Renal cortex interstitium (tissue), 11 donors: ENCODE measurements around the gene PUSL1. TPM values are rescaled to one million over a fixed set of nuclear protein-coding genes. Genes with fewer than 3 reads are reported as not detected.

Experiments
- DNase-seq, 11 donors: peaks; one replicate each; pipeline ENCODE4 v3.0.0-alpha.2; 2013; ENCODE audit warnings: low read depth in 9 of 11, low spot score in 4 of 11; ENCODE audit errors: extremely low read depth in 1 of 11
- polyA plus RNA-seq, 3 donors: library from polyadenylated mRNA; unstranded; fragments of 120-200 nt; gene quantifications; one replicate each; pipeline ENCODE4 v1.2.1, GENCODE V29; 2013; ENCODE audit not compliant: insufficient read length in 3 of 3

PUSL1 gene
- polyA plus RNA-seq, 3 donors, result 4.5 to 10.4 (median 10.0) TPM

DNA sequence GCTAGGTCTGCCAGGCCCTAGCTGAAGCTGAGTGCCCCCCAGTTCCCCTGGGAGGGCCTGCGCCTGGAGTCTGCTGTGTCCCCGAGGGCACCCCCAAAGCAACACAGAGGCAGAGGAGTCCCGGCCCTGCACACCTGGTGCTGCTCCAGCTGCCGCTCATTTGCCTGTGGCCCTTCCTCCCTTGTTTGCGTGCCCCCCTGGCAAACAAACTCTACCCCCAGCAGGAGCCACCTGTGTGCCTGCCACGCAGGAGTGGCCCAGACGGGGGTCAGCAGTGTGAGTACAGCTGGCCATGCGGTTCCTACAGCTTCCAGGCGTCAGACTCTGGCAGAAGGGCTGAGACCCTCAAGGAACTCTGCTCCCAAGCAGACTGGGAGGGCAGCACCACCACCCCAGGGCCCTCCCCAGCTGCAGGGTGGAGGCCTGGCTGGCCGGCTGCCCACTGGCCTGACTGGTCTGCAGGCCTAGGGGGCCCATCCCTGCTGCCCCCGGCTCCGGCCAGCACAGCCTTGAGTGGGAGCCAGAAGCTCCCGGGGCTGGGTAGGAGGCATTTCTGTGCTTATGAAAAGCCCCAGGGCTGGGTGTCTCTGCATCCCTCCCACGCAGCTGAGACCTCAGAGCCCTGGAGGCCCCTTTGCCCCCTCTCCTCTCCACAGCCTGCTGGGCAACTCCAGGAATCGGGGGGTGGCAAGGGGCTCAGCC, 22.1 kb downstream of the PUSL1 start:
- no peak for DNase-seq

DNA sequence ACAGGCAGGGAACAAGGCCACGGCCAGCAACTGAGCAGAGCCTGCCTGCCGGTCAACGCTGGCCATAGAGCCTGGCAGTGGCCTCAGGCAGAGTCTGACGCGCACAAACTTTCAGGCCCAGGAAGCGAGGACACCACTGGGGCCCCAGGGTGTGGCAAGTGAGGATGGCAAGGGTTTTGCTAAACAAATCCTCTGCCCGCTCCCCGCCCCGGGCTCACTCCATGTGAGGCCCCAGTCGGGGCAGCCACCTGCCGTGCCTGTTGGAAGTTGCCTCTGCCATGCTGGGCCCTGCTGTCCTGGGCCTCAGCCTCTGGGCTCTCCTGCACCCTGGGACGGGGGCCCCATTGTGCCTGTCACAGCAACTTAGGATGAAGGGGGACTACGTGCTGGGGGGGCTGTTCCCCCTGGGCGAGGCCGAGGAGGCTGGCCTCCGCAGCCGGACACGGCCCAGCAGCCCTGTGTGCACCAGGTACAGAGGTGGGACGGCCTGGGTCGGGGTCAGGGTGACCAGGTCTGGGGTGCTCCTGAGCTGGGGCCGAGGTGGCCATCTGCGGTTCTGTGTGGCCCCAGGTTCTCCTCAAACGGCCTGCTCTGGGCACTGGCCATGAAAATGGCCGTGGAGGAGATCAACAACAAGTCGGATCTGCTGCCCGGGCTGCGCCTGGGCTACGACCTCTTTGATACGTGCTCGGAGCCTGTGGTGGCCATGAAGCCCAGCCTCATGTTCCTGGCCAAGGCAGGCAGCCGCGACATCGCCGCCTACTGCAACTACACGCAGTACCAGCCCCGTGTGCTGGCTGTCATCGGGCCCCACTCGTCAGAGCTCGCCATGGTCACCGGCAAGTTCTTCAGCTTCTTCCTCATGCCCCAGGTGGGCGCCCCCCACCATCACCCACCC, 22.9 kb downstream of the PUSL1 start, which contains the start of gene TAS1R3:
Gene TAS1R3 (plus strand): TSS at position 213 of the 898 bp plus-strand sequence. CDS start 66 bp downstream, at position 279.
- no peak for DNase-seq

DNA sequence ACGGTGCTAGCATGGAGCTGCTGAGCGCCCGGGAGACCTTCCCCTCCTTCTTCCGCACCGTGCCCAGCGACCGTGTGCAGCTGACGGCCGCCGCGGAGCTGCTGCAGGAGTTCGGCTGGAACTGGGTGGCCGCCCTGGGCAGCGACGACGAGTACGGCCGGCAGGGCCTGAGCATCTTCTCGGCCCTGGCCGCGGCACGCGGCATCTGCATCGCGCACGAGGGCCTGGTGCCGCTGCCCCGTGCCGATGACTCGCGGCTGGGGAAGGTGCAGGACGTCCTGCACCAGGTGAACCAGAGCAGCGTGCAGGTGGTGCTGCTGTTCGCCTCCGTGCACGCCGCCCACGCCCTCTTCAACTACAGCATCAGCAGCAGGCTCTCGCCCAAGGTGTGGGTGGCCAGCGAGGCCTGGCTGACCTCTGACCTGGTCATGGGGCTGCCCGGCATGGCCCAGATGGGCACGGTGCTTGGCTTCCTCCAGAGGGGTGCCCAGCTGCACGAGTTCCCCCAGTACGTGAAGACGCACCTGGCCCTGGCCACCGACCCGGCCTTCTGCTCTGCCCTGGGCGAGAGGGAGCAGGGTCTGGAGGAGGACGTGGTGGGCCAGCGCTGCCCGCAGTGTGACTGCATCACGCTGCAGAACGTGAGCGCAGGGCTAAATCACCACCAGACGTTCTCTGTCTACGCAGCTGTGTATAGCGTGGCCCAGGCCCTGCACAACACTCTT, 23.8 kb downstream of the PUSL1 start:
- no peak for DNase-seq

DNA sequence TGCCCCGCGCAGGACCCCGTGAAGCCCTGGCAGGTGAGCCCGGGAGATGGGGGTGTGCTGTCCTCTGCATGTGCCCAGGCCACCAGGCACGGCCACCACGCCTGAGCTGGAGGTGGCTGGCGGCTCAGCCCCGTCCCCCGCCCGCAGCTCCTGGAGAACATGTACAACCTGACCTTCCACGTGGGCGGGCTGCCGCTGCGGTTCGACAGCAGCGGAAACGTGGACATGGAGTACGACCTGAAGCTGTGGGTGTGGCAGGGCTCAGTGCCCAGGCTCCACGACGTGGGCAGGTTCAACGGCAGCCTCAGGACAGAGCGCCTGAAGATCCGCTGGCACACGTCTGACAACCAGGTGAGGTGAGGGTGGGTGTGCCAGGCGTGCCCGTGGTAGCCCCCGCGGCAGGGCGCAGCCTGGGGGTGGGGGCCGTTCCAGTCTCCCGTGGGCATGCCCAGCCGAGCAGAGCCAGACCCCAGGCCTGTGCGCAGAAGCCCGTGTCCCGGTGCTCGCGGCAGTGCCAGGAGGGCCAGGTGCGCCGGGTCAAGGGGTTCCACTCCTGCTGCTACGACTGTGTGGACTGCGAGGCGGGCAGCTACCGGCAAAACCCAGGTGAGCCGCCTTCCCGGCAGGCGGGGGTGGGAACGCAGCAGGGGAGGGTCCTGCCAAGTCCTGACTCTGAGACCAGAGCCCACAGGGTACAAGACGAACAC, 24.5 kb downstream of the PUSL1 start:
- no peak for DNase-seq

DNA sequence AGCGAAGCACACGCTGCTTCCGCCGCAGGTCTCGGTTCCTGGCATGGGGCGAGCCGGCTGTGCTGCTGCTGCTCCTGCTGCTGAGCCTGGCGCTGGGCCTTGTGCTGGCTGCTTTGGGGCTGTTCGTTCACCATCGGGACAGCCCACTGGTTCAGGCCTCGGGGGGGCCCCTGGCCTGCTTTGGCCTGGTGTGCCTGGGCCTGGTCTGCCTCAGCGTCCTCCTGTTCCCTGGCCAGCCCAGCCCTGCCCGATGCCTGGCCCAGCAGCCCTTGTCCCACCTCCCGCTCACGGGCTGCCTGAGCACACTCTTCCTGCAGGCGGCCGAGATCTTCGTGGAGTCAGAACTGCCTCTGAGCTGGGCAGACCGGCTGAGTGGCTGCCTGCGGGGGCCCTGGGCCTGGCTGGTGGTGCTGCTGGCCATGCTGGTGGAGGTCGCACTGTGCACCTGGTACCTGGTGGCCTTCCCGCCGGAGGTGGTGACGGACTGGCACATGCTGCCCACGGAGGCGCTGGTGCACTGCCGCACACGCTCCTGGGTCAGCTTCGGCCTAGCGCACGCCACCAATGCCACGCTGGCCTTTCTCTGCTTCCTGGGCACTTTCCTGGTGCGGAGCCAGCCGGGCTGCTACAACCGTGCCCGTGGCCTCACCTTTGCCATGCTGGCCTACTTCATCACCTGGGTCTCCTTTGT, 25.3 kb downstream of the PUSL1 start:
- DNase-seq, result no peak

DNA sequence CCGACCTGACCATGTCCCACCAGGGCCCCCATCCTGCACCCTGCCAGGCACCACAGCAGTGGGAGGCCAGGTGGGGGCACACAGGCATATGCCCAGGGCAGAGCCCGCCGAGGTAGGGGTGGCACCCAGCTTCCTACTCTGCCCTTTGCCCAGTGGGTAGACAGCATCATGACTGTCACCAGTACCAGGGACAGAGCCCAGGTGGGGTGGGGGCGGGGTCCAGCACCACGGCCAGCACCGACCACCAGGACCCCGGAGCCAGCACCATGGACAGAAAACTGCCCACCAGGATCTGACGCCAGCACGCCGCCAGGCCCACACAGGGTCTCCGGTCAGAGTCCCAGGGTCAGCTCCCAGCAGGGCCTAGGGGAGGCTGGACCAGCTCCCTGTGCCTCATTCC, 26.4 kb downstream of the PUSL1 start:
- DNase-seq, result peak in 2 of 11 donors; percentile 34 to 49

DNA sequence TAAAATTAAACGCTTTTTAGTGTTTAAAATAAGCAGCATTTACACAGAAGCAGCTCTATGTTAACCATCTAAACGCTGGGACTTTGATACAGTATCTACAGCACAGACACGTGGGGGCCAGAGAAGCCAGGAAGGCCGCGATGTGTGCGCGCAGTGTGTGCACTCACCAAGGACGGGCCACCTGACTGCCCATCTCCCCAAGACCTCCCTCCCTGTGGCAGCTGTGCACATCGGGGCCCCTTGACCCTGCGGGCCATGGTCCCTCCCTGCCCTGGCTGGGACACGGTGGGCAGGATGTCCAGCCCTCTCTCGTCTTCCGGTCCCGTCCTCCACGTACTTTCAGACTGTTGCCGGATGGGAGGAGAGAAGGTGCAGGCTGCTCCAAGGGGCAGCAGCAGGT, 26.9 kb downstream of the PUSL1 start:
- DNase-seq, result no peak

DNA sequence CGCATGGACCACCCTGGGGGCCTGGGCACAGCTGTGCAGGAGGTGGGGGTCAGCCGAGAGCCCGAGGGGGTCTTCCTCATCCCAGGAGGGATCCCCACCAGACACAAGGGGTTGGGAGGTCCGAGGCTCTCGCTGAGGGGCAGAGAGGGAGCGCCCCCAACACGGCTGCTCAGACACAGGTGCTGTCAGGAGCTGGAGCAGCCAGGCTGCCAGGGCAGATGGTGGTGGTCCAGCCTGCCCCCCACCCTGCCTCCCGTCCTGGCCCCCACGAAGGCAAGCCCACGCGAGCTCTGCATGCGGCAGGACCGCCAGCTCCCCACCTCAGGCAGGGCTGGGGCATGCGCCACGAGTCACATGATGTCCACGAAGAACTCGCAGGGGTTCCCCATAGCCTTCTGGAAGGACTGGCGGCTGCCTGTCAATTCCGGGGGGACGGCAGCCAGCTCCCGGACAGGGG, 27.4 kb downstream of the PUSL1 start:
- DNase-seq, result no peak

DNA sequence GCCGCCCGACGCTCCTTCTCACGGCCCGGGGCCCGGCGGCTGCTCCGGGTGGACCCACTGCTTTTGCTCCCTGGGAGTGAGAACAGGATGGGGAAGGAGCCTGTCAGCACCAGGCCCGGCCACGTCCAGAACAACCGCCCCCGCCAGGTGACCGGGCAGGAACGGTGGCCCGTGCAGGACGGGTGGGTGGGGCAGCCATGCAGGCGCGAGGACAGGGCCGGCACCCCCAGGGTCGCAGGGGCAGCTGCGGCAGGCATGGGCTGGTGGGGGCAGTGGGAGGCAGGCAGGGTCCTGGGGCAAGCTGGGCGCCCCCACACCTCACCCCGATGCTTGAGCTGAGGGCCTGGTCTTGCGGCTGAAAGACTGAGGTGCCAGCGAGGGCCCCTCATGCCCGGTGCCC, 28.0 kb downstream of the PUSL1 start:
- DNase-seq, result no peak

DNA sequence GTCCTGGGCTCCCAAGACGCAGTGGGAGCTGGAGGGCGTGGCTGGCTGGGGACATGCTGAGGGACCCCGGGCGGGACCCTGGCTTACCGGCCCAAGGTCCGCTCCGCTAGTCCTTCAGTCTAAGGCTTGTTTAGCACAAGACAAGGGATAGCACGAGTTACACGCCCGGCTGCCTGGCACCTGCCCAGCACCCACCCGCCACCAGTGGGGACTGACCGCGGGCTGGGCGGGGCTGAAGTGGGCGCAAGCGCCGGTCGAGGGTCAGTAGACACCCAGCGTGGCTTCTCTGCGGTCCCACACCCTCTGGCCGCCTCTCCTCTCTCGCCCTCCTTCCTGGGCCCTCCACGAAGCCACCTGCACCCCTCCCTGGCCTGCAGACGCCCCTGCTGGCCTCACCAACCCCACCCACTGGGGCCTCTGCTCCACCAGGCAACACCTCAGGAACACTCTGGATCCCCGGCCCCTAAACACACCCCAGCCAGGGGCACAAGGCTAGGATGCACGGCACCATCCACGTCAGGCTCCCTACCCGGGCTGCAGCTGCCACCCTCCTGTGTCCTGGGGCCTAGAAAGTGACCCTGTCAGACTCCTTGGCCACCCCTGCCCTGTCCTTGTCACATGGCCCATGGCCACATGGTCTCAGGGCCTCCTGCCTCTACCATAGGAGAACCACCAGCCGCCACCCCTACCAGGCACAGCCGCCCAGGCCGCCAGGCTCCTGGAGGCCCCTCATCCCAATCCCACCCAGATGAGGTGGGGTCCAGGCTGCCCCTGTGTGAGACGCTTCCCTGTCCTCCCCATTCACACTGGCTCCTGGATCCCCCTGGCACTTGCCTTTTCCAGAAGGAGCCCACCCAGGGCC, 28.8 kb downstream of the PUSL1 start:
- DNase-seq, result no peak

DNA sequence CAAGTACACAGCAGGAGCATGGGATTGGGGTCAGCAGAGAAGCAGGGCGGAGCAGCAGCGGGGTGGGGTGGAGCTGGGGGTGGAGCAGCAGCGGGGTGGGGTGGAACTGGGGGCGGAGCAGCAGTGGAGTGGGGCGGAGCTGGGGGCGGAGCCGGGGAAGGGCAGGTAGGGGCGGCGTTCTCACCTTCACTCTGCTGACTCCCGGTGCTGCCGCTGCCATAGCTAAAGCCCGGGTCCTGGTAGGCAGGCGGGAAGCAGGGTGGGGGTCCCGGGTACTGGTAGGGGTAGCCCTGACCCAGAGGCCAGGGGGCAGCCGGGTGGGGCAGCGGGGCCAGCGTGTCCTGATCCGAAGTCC, 29.4 kb downstream of the PUSL1 start:
- DNase-seq, result no peak

DNA sequence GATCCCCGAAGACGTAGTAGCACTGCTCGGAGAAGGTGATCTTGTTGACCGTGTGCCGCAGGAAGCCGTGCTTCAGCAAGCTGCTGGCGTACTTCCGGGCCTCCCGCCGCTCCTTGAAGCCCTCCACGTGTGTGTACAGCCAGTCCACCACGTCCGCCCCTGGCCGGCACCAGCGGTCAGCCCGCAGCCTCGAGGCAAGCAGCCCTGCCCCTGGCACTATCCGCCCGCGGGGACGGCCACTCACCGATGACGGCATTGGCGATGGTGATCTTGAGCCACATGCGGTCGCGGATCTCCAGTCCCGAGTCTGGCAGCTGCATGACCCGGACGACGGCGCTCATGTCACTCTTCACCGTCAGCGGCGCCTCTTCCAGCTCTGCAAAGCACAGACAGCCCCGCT, 29.9 kb downstream of the PUSL1 start:
- DNase-seq, result no peak

DNA sequence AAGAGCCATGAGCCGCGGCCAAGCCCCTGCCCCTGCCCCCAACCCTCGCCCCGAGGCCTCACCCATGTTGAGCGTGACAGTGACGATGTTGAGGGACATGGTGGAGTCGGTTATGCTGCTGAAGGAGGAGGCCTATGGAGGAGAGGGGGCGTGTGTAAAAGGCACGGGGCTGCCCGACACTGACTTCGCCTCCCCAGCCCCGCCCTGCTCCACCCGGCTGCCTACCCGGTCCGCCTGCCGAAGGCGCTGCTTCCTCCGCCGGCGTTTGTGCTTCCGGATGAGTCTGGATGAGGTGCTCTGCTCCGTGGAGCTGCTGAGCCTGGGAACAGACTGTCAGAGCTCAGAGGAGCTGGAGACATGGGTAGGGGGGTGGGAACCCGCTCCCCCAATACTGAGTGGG, 31.8 kb downstream of the PUSL1 start:
- DNase-seq, result no peak

DNA sequence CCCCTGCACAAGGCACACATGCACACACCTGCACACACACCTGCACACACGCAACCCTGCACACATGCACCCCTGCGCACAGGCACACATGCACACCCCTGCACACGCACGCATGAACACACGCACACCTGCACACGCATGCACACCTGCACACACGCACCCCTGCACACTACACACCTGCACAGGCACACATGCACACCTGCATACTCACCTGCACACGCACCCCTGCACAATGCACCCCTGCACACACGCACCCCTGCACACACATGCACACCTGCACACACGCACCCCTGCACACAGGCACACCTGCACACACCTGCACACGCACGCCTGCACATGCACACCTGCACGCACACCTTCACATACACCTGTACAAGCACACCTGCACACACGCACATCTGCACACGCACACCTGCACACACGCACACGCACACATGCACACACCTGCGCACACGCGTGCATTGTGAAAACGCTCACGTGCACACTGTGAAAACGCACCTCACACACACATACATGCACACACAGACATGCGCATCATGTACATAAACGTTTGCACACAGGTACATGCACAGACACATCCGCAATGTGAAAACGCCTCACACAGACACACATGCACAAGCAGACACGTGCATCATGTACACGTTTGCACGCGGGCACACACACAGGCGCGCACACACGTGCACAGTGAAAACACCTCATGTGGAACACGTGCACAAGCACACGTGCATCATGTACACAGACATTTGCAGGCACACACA, 32.6 kb downstream of the PUSL1 start:
- DNase-seq, result no peak

DNA sequence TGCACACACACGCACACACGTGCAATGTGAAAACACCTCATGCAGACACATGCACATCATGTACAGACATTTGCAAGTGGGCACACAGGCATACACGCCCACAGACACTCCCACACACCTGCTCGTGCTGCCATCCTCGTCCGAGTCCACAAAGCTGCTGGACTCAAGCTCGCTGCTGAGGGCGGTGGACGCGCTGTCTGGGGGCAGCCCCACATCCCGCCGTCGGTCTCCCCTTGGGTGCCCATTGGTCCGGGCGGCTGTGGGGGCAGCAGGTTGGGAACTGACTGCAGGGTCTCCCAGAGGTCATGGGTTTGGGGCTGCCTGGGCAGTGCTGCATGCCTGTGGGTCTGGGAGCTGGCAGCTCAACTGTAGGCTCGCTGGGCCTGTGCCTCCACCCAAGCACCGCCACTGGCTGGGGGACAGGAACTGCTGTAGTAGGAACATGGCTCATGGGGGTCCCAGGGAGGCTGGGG, 33.2 kb downstream of the PUSL1 start:
- DNase-seq, result no peak

DNA sequence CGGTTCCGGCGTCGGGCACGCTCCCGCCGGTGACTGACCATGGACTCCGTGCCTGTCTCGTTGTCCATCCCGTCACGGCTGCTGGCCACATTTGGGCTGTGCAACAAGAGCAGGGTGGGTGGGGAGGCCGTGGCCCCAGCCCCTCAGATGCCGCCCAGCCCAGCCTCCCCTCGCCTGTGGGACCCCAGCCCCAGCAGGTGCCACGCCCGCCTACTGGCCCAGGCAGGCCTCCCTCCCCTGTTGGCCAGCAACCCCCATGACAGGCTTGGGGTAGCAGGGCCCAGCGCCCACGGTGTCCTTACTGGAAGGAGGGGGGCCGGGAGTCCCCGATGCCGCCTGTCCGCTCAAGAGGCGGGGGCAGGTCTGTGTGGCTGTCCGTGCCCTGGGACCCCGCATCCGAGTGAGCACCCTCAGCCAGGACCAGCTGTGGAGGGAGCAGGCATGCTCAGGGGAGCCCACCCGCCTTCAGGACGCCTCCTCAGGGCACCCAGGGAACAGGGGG, 33.7 kb downstream of the PUSL1 start:
- no peak for DNase-seq
